ENCODE results near the gene MPO. TPM values are rescaled to one million over a fixed set of nuclear protein-coding genes. Genes with fewer than 3 reads are reported as not detected.

MPO gene
- total and polyA plus RNA-seq, 10 of the 15 experiments (the other 5 are each of a cell fraction or from before 2014, with no cell fraction given) = 0.06 to 0.49 (median 0.14) TPM

DNA sequence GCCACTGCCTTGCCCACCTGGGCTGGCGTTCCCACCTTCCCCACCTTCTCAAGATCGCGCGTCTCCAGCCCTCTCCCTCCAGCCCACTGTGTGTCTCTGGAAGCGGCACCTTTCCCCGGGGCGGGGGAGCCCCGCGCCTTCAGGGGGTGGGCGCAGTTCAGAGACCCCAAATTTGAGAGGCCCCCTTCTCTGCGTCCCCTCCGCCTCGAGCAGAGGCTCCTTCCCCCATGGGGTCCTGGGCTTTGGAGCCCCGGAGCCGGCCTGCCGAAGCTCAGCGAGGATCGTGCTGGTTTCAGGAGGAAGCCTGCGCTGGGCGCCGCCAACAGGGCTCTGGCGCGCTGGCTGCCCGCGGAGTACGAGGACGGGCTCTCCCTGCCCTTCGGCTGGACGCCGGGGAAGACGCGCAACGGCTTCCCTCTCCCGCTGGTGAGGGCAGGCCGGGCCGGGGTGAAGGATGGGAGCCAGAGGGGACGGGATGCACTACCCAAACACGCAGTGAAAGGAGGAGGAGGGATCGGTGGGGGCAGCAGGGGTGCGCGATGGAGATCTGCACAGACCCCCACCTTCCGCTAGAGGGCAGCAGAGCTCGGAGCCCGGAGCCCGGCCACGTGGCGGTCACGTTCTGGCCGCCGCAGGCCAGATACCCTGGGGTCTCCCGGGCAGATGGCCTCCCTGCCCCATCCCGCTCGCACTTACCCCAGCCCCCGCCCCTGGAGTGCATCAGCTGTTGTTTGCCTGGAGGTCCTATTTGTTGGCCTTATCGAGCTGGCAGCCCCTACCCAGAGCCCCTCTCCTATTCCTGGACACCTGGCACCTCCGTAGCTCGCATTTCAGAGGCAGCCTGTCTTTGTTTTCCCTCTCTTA lies 31.2 kb downstream of the MPO start:
- SMC1A ChIA-PET (ENCODE audit: uncharacterized antibody, unreplicated experiment) = interaction anchor here (1.1 to 4.0 kb wide), 8 partner anchors 13 to 199 kb away, joined by 3 to 23 read pairs (median 4); no protein-coding TSS in a partner anchor
- no peak for DNase-seq (ENCODE audit: low read depth, low spot score)
- WGBS (ENCODE audit: insufficient coverage, insufficient replicate concordance, low lambda C conversion rate, missing lambda C conversion rate) = 8% methylated on average over 53 of the region's 57 CpGs
- CTCF ChIA-PET = interaction anchor here (0.6 to 6.2 kb wide), 44 partner anchors 9 to 620 kb away, joined by 3 to 78 read pairs (median 4); partner anchors contain the start of genes LPO, MKS1, MPO and RNF43
- Histone ChIP-seq H3K9ac (ENCODE audit: control insufficient read depth, insufficient read depth, low read length) (peak overlapping the region; percentile 70), H3K4me1 (ENCODE audit: control insufficient read depth, insufficient read depth, low read length) (peaks cover 6% of the 10 kb centered on the region), H3K36me3 (ENCODE audit: control insufficient read depth in 2 of 2, insufficient read depth in 2 of 2, low read length in 1 of 2) (no peaks in the 10 kb centered on the region), H3K79me2 (ENCODE audit: control insufficient read depth, insufficient read depth, low read length) (no peaks in the 10 kb centered on the region), H3K27me3 (replicated peaks in 1 of 2; ENCODE audit: control insufficient read depth in 2 of 2, insufficient read depth in 2 of 2, low read length in 1 of 2) (no peaks in the 10 kb centered on the region; a peak in 2 of 4 replicates), H3K27ac (ENCODE audit: control insufficient read depth, insufficient read depth) (no peak overlapping the region), H3K9me3 (replicated peaks; ENCODE audit: control insufficient read depth, insufficient read depth, low read length) (no peaks in the 10 kb centered on the region), H3K4me3 (peak overlapping the region; percentile 68; the same call in 1 of the 2 replicates), H3K4me2 (ENCODE audit: control insufficient read depth, insufficient read depth) (peak overlapping the region; percentile 98), H2AFZ (ENCODE audit: control insufficient read depth, low read depth, low read length) (peak overlapping the region; percentile 95), H4K20me1 (ENCODE audit: control insufficient read depth, insufficient read depth) (no peaks in the 10 kb centered on the region)
- POLR2A ChIA-PET = interaction anchor here (0.6 to 1.3 kb wide), 4 partner anchors 11 to 31 kb away, joined by 3 to 7 read pairs (median 5); partner anchors contain the start of gene LPO
- in situ Hi-C loops (cut with MboI) = no loop called here
- intact Hi-C loops (cut with micrococcal nuclease; ENCODE audit: unreplicated experiment) = loop anchor here (1.0 to 2.0 kb wide), 2 partner anchors 49 to 198 kb away; no protein-coding TSS in a partner anchor
- RAD21 ChIA-PET (ENCODE audit: unreplicated experiment) = interaction anchor here (0.7 to 2.0 kb wide), 13 partner anchors 13 to 217 kb away, joined by 3 to 23 read pairs (median 4); partner anchors contain the start of gene RNF43
- no TSS peak for BruUV-seq (replicated peaks)
- FAIRE-seq = peak; percentile 70
- ATAC-seq = peak; percentile 97
- TF ChIP-seq, protein P1, sequence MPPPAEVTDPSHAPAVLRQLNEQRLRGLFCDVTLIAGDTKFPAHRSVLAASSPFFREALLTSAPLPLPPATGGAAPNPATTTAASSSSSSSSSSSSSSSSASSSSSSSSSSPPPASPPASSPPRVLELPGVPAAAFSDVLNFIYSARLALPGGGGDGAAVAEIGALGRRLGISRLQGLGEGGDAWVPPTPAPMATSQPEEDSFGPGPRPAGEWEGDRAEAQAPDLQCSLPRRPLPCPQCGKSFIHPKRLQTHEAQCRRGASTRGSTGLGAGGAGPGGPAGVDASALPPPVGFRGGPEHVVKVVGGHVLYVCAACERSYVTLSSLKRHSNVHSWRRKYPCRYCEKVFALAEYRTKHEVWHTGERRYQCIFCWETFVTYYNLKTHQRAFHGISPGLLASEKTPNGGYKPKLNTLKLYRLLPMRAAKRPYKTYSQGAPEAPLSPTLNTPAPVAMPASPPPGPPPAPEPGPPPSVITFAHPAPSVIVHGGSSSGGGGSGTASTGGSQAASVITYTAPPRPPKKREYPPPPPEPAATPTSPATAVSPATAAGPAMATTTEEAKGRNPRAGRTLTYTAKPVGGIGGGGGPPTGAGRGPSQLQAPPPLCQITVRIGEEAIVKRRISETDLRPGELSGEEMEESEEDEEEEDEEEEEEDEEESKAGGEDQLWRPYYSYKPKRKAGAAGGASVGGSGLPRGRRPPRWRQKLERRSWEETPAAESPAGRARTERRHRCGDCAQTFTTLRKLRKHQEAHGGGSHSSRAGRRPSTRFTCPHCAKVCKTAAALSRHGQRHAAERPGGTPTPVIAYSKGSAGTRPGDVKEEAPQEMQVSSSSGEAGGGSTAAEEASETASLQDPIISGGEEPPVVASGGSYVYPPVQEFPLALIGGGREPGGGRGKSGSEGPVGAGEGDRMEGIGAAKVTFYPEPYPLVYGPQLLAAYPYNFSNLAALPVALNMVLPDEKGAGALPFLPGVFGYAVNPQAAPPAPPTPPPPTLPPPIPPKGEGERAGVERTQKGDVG (CRISPR knock-in tag; IDR thresholded peaks at IDR 0.05) = no peak
- TF ChIP-seq ZZZ3 (IDR thresholded peaks at IDR 0.05; ENCODE audit: control insufficient read depth, insufficient read length, low read depth) = no peak
- TF ChIP-seq, protein P2, sequence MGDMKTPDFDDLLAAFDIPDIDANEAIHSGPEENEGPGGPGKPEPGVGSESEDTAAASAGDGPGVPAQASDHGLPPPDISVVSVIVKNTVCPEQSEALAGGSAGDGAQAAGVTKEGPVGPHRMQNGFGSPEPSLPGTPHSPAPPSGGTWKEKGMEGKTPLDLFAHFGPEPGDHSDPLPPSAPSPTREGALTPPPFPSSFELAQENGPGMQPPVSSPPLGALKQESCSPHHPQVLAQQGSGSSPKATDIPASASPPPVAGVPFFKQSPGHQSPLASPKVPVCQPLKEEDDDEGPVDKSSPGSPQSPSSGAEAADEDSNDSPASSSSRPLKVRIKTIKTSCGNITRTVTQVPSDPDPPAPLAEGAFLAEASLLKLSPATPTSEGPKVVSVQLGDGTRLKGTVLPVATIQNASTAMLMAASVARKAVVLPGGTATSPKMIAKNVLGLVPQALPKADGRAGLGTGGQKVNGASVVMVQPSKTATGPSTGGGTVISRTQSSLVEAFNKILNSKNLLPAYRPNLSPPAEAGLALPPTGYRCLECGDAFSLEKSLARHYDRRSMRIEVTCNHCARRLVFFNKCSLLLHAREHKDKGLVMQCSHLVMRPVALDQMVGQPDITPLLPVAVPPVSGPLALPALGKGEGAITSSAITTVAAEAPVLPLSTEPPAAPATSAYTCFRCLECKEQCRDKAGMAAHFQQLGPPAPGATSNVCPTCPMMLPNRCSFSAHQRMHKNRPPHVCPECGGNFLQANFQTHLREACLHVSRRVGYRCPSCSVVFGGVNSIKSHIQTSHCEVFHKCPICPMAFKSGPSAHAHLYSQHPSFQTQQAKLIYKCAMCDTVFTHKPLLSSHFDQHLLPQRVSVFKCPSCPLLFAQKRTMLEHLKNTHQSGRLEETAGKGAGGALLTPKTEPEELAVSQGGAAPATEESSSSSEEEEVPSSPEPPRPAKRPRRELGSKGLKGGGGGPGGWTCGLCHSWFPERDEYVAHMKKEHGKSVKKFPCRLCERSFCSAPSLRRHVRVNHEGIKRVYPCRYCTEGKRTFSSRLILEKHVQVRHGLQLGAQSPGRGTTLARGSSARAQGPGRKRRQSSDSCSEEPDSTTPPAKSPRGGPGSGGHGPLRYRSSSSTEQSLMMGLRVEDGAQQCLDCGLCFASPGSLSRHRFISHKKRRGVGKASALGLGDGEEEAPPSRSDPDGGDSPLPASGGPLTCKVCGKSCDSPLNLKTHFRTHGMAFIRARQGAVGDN (IDR thresholded peaks at IDR 0.05) = peak; percentile 86
- TF ChIP-seq NR2F1 (conservative IDR thresholded peaks at IDR 0.05) = peak; percentile 48; the same call in 1 of the 2 replicates
- TF ChIP-seq GABPA (IDR thresholded peaks at IDR 0.05; ENCODE audit: low read depth) = no peak
- no peak for TF ChIP-seq RELA (IDR thresholded peaks at IDR 0.05; ENCODE audit: borderline replicate concordance, partially characterized antibody)
- TF ChIP-seq SMARCA5 (IDR thresholded peaks at IDR 0.05) = peak; percentile 62; the same call in 1 of the 2 replicates
- no peak for TF ChIP-seq NFYA (IDR thresholded peaks at IDR 0.05; ENCODE audit: borderline replicate concordance, low read depth, low read length)
- no peak for TF ChIP-seq POU2F2 (IDR thresholded peaks at IDR 0.05; ENCODE audit: borderline replicate concordance, low read depth, low read length)
- TF ChIP-seq CTCF (IDR thresholded peaks at IDR 0.05 in 2 of 3, conservative IDR thresholded peaks at IDR 0.05 in 1 of 3; ENCODE audit: control insufficient read depth in 2 of 3, extremely low read depth in 1 of 3, insufficient read depth in 1 of 3, low read depth in 3 of 3, low read length in 3 of 3) = peak; percentile 82 to 95 (median 87)
- no peak for TF ChIP-seq HDAC6 (IDR thresholded peaks at IDR 0.05; ENCODE audit: unreplicated experiment)
- TF ChIP-seq BHLHE40 (IDR thresholded peaks at IDR 0.05; ENCODE audit: borderline replicate concordance in 1 of 2, low read depth in 2 of 2, low read length in 1 of 2) = peak; percentile 99

Measured in GM12878 (cell line).